IgD-negative memory B cell (primary cell): ENCODE measurements around the gene SEC14L5. TPM values are rescaled to one million over a fixed set of nuclear protein-coding genes. Genes with fewer than 3 reads are reported as not detected.

Experiments
- H3K27ac Mint-ChIP-seq, 3 donors: one replicate each; pipeline ENCODE4 v1.8.0; 2020 to 2022; ENCODE audit warnings: mild to moderate bottlenecking in 3 of 3, mixed read lengths in 3 of 3, moderate library complexity in 1 of 3
- H3K27me3 Mint-ChIP-seq: one replicate; pipeline ENCODE4 v1.8.0; 2021; ENCODE audit warnings: mixed read lengths
- H3K36me3 Mint-ChIP-seq: one replicate; pipeline ENCODE4 v1.8.0; 2020; ENCODE audit warnings: mild to moderate bottlenecking, mixed read lengths
- H3K4me1 Mint-ChIP-seq, 3 donors: one replicate each; pipeline ENCODE4 v1.8.0; 2020 to 2022; ENCODE audit warnings: mixed read lengths in 3 of 3, mild to moderate bottlenecking in 1 of 3
- H3K4me3 Mint-ChIP-seq, 4 donors: one replicate each; pipeline ENCODE4 v1.8.0; 2020 to 2022; ENCODE audit warnings: mild to moderate bottlenecking in 4 of 4, mixed read lengths in 4 of 4, moderate library complexity in 3 of 4
- H3K9me3 Mint-ChIP-seq, 3 donors: one replicate each; pipeline ENCODE4 v1.8.0; 2020 to 2021; ENCODE audit warnings: mixed read lengths in 3 of 3, mild to moderate bottlenecking in 1 of 3
- polyA plus RNA-seq: library from polyadenylated mRNA; unstranded; fragments of 300-500 nt; fragmentation: Illumina TruSeq; gene quantifications from one replicate; pipeline ENCODE4 v1.2.3, GENCODE V29; 2021

The SEC14L5 gene
- polyA plus RNA-seq, 1 donor from 2014 or later = 0.03 TPM

GRCh38 chr16:5058476-5058875 lies 100.3 kb downstream of the SEC14L5 start:
- H3K27ac Mint-ChIP-seq = no peak overlapping the region
- H3K36me3 Mint-ChIP-seq = no peaks in the 10 kb centered on the region
- no peaks in the 10 kb centered on the region for H3K9me3 Mint-ChIP-seq
- H3K4me3 Mint-ChIP-seq = no peak overlapping the region
- H3K4me1 Mint-ChIP-seq = no peaks in the 10 kb centered on the region
- H3K27me3 Mint-ChIP-seq = peaks cover 3% of the 10 kb centered on the region

GRCh38 chr16:5059386-5060072 lies 101.4 kb downstream of the SEC14L5 start:
- H3K4me1 Mint-ChIP-seq = no peaks in the 10 kb centered on the region
- H3K9me3 Mint-ChIP-seq = no peaks in the 10 kb centered on the region
- H3K27ac Mint-ChIP-seq = no peak overlapping the region

GRCh38 chr16:5060073-5060641 lies 102.0 kb downstream of the SEC14L5 start:
- no peaks in the 10 kb centered on the region for H3K36me3 Mint-ChIP-seq
- H3K4me1 Mint-ChIP-seq = no peaks in the 10 kb centered on the region
- no peak overlapping the region for H3K27ac Mint-ChIP-seq
- H3K9me3 Mint-ChIP-seq = no peaks in the 10 kb centered on the region
- H3K27me3 Mint-ChIP-seq = peaks cover 3% of the 10 kb centered on the region
- no peak overlapping the region for H3K4me3 Mint-ChIP-seq

More at GRCh38 chr16:5059386-5060072, 101.4 kb downstream of the SEC14L5 start:
- no peaks in the 10 kb centered on the region for H3K36me3 Mint-ChIP-seq
- peaks cover 3% of the 10 kb centered on the region for H3K27me3 Mint-ChIP-seq
- no peak overlapping the region for H3K4me3 Mint-ChIP-seq

GRCh38 chr16:5062051-5062450 lies 103.9 kb downstream of the SEC14L5 start:
- Mint-ChIP-seq H3K4me3 (peak overlapping the region in 1 of 4 donors; percentile 27), H3K36me3 (no peaks in the 10 kb centered on the region), H3K4me1 (no peaks in the 10 kb centered on the region), H3K27me3 (peaks cover 3% of the 10 kb centered on the region), H3K27ac (peak overlapping the region in 1 of 3 donors; percentile 41), H3K9me3 (no peaks in the 10 kb centered on the region)

GRCh38 chr16:5062790-5063765 lies 104.9 kb downstream of the SEC14L5 start:
- Mint-ChIP-seq H3K36me3 (no peaks in the 10 kb centered on the region), H3K4me3 (no peak overlapping the region), H3K9me3 (no peaks in the 10 kb centered on the region), H3K27me3 (peaks cover 2% of the 10 kb centered on the region), H3K4me1 (no peaks in the 10 kb centered on the region), H3K27ac (no peak overlapping the region)

GRCh38 chr16:5064915-5065314 lies 106.8 kb downstream of the SEC14L5 start:
- Mint-ChIP-seq H3K4me1 (peaks cover 0 to 1% (median 0%) of the 10 kb centered on the region in 3 donors), H3K4me3 (peak overlapping the region in 1 of 4 donors; percentile 39), H3K36me3 (no peaks in the 10 kb centered on the region), H3K27me3 (peaks cover 2% of the 10 kb centered on the region), H3K27ac (no peak overlapping the region), H3K9me3 (no peaks in the 10 kb centered on the region)

- Mint-ChIP-seq H3K36me3 (no peaks in the 10 kb centered on the region), H3K27ac (no peak overlapping the region), H3K4me3 (no peak overlapping the region), H3K9me3 (no peaks in the 10 kb centered on the region), H3K4me1 (peaks cover 0 to 1% (median 0%) of the 10 kb centered on the region in 3 donors), H3K27me3 (peaks cover 2% of the 10 kb centered on the region)
These were observed 107.2 kb downstream of the SEC14L5 start for GRCh38 chr16:5065326-5065725.

GRCh38 chr16:5065813-5066212 lies 107.7 kb downstream of the SEC14L5 start, which contains the start of gene C16orf89:
C16orf89 (minus strand) TSS chr16:5065956; CDS start chr16:5065908, 48 bp downstream.
- Mint-ChIP-seq H3K36me3 (no peaks in the 10 kb centered on the region), H3K9me3 (no peaks in the 10 kb centered on the region), H3K4me3 (peak within 1 kb of the TSS in 2 of 4 donors; percentile 39 to 73), H3K27ac (no peak within 1 kb of the TSS), H3K27me3 (peaks cover 2% of the 10 kb centered on the region), H3K4me1 (peaks cover 0 to 1% (median under 1%) of the 10 kb centered on the region in 3 donors)

GRCh38 chr16:5066511-5066910 lies 108.4 kb downstream of the SEC14L5 start:
- no peaks in the 10 kb centered on the region for H3K9me3 Mint-ChIP-seq
- no peaks in the 10 kb centered on the region for H3K27me3 Mint-ChIP-seq
- no peak overlapping the region for H3K27ac Mint-ChIP-seq
- H3K4me3 Mint-ChIP-seq = no peak overlapping the region
- peaks cover 5 to 7% (median 6%) of the 10 kb centered on the region in 3 donors for H3K4me1 Mint-ChIP-seq
- H3K36me3 Mint-ChIP-seq = no peaks in the 10 kb centered on the region

Other genes with a start within 250 kb of the SEC14L5 start
- gene ANKS3, start 224.1 kb upstream of the SEC14L5 start, polyA plus RNA-seq = 5.3 TPM
- 0.35 TPM for gene DNAAF8, start 223.8 kb upstream of the SEC14L5 start, polyA plus RNA-seq
- gene ZNF500, start 191.2 kb upstream of the SEC14L5 start, polyA plus RNA-seq = 17.8 TPM
- not detected for gene SEPTIN12, start 170.0 kb upstream of the SEC14L5 start, polyA plus RNA-seq
- gene SMIM22, start 163.0 kb upstream of the SEC14L5 start, polyA plus RNA-seq = not detected
- 4.0 TPM for gene ROGDI, start 155.7 kb upstream of the SEC14L5 start, polyA plus RNA-seq
- 44.2 TPM for gene GLYR1, start 111.0 kb upstream of the SEC14L5 start, polyA plus RNA-seq
- 15.9 TPM for gene UBN1, start 110.8 kb upstream of the SEC14L5 start, polyA plus RNA-seq
- gene PPL, start 21.2 kb upstream of the SEC14L5 start, polyA plus RNA-seq = 0.55 TPM
- gene NAGPA, start 75.6 kb downstream of the SEC14L5 start, polyA plus RNA-seq = 37.8 TPM
- not detected for gene C16orf89, start 107.6 kb downstream of the SEC14L5 start, polyA plus RNA-seq
- 24.5 TPM for gene ALG1, start 113.5 kb downstream of the SEC14L5 start, polyA plus RNA-seq
- 18.2 TPM for gene EEF2KMT, start 139.5 kb downstream of the SEC14L5 start, polyA plus RNA-seq